Measurements from ENCODE around the gene ANAPC5. TPM values are rescaled to one million over a fixed set of nuclear protein-coding genes. Genes with fewer than 3 reads are reported as not detected.

ANAPC5 gene
- total and polyA plus RNA-seq, 12 donors: 81.3 to 204 (median 96.6) TPM

DNA sequence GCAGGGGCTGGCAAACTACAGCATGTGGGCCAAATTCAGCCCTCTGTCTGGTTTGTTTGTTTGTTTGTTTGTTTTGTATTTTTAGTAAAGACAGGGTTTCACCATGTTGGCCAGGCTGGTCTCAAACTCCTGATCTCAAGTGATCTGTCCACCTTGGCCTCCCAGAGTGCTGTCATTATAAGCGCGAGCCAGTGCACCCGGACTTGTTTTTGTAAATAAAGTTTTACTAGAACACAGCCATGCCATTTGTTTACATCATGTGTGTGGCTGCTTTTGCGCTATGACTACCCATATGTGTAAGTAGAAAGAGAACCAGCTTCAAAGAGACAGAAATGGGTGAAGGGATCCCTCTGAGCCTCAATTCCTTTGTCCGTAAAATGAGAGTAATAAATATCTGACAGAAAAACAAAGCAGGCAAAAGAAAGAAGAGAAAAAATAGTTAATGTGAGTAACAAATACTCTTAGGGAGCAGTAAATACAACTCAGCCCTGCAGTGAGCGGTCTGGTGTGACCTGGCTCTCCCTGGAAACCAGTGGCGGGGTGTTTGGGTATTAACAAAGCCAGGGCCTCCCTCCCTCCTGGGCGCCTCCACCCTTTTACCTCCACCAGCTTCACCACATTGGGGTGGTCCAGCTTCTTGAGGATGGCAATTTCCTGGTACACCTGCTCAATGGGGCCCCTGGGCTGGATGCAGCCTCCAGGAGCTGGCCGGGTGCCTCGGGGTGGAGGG is 88.8 kb downstream of the ANAPC5 start:
- no peaks in the 10 kb centered on the region for H3K4me1 ChIP-seq (replicated peaks in 1 of 2)
- WGBS, 4 donors: 93 to 97% (median 95%) methylated on average over 9 to 10 of the region's 10 CpGs

DNA sequence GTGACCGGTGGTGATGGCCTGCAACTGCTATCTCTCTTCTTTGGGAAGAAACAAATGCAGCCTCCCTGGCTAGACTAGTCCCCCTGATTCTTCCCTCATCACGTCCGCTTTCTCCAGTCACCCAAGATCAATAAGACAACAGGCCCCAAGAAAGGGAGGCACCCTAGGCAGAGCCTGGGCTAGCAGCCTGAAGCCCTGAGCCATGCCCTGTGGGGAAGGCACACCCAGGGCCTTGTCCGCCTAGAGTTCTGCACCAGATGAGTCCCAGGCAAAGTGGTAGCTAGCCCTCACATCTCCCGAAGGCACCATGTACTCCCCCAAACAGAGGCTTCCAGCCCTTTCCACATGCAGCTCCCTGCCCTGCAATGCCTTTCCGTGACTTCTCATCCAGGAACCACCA is 90.8 kb downstream of the ANAPC5 start:
- DNase-seq: no peak
- no peaks in the 10 kb centered on the region for H3K9me3 ChIP-seq (replicated peaks in 1 of 3)
- H3K4me3 ChIP-seq: no peak overlapping the region
- TF ChIP-seq, protein P1, sequence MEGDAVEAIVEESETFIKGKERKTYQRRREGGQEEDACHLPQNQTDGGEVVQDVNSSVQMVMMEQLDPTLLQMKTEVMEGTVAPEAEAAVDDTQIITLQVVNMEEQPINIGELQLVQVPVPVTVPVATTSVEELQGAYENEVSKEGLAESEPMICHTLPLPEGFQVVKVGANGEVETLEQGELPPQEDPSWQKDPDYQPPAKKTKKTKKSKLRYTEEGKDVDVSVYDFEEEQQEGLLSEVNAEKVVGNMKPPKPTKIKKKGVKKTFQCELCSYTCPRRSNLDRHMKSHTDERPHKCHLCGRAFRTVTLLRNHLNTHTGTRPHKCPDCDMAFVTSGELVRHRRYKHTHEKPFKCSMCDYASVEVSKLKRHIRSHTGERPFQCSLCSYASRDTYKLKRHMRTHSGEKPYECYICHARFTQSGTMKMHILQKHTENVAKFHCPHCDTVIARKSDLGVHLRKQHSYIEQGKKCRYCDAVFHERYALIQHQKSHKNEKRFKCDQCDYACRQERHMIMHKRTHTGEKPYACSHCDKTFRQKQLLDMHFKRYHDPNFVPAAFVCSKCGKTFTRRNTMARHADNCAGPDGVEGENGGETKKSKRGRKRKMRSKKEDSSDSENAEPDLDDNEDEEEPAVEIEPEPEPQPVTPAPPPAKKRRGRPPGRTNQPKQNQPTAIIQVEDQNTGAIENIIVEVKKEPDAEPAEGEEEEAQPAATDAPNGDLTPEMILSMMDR (IDR thresholded peaks at IDR 0.05): no peak
- TF ChIP-seq POLR2A (IDR thresholded peaks at IDR 0.05): no peak
- peaks cover 0 to 38% of the 10 kb centered on the region in 2 donors for H3K36me3 ChIP-seq (replicated peaks in 1 of 2)
- intact Hi-C loops (cut with DNase I): no loop called here
- 83 to 94% (median 91%) methylated on average over 6 of the region's 6 CpGs for WGBS, 4 donors
- H3K27ac ChIP-seq: no peak overlapping the region
- H3K27me3 ChIP-seq: no peaks in the 10 kb centered on the region
- no peaks in the 10 kb centered on the region for H3K4me1 ChIP-seq (replicated peaks in 1 of 2)

More for the DNA sequence above, 88.8 kb downstream of the ANAPC5 start:
- DNase-seq: no peak
- Histone ChIP-seq H3K36me3 (replicated peaks in 1 of 2) (peaks cover 0 to 47% of the 10 kb centered on the region in 2 donors), H3K9me3 (replicated peaks in 1 of 3) (no peaks in the 10 kb centered on the region), H3K27me3 (no peaks in the 10 kb centered on the region), H3K27ac (no peak overlapping the region), H3K4me3 (no peak overlapping the region)
- TF ChIP-seq POLR2A (IDR thresholded peaks at IDR 0.05): no peak
- TF ChIP-seq, protein P1 (IDR thresholded peaks at IDR 0.05): no peak
- intact Hi-C loops (cut with DNase I): no loop called here

DNA sequence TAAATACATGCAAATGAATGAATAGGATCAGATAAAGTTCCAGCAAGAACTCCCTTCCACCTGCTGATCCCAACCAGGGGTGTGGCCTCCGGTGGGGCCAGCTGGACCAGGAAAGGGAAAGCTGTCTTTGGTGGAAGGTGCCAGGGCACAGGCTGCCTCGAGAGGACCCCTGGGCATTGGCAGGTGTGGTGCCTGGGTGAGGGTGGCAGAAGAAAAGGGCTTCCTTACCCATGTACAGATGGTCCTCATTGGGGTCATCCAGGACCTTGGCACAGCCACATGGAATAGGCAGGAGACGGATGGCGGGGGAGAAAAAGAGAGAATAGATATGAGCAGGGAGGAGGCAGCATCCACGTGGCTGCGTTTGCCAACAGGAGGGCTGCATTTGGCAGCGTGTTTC is 92.1 kb downstream of the ANAPC5 start:
- Histone ChIP-seq H3K27me3 (no peaks in the 10 kb centered on the region), H3K4me1 (replicated peaks in 1 of 2) (no peaks in the 10 kb centered on the region), H3K9me3 (replicated peaks in 1 of 3) (no peaks in the 10 kb centered on the region), H3K36me3 (replicated peaks in 1 of 2) (peaks cover 0 to 32% of the 10 kb centered on the region in 2 donors), H3K4me3 (no peak overlapping the region), H3K27ac (no peak overlapping the region)
- intact Hi-C loops (cut with DNase I): no loop called here
- 97 to 98% (median 97%) methylated on average over 7 of the region's 7 CpGs for WGBS, 4 donors
- DNase-seq: no peak
- no peak for TF ChIP-seq POLR2A (IDR thresholded peaks at IDR 0.05)
- TF ChIP-seq, protein P1 (IDR thresholded peaks at IDR 0.05): no peak

DNA sequence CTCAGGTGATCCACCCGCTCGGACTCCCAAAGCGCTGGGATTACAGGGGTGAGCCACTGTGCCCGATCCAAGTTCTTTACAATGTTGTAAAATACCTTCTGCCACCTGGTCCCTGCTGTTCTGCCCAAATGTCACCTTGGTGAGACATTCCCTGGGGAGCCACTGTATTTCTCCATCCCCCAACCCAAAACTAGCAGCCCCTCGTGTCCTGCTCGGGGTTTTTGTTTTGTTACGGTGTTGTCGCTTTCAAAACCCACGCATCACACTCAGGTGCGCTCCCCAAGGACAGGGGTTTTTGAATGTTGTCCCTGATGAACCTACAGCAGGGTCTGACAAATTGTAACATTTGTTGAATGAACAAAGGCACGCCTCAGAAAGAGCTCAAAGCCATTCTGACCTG is 93.1 kb downstream of the ANAPC5 start:
- Histone ChIP-seq H3K4me3 (no peak overlapping the region), H3K4me1 (replicated peaks in 1 of 2) (no peaks in the 10 kb centered on the region), H3K27me3 (no peaks in the 10 kb centered on the region), H3K36me3 (replicated peaks in 1 of 2) (peaks cover 0 to 38% of the 10 kb centered on the region in 2 donors), H3K27ac (no peak overlapping the region), H3K9me3 (replicated peaks in 1 of 3) (no peaks in the 10 kb centered on the region)
- no peak for TF ChIP-seq POLR2A (IDR thresholded peaks at IDR 0.05)
- TF ChIP-seq, protein P1 (IDR thresholded peaks at IDR 0.05): no peak
- DNase-seq: no peak
- 97 to 99% (median 98%) methylated on average over 11 of the region's 11 CpGs for WGBS, 4 donors
- intact Hi-C loops (cut with DNase I): no loop called here

Other genes starting within 250 kb of the ANAPC5 start
- 10 to 100 TPM in 2 of 9 donors, 1 to 10 TPM in 7; 1.2 to 13.5 (median 7.2) TPM for gene P2RX7, start 219.5 kb downstream of the ANAPC5 start, total RNA-seq
- 10 to 100 TPM in 1 of 3 donors, 1 to 10 TPM in 2; 2.0 to 10.5 (median 2.4) TPM for gene P2RX7, start 219.5 kb downstream of the ANAPC5 start, polyA plus RNA-seq
- gene P2RX4, start 142.3 kb downstream of the ANAPC5 start, total RNA-seq: 100 to 1,000 TPM in 2 of 9 donors, 10 to 100 TPM in 7; 15.2 to 114 (median 34.7) TPM
- gene P2RX4, start 142.3 kb downstream of the ANAPC5 start, polyA plus RNA-seq: 10 to 100 TPM; 13.3 to 50.0 (median 29.2) TPM
- 10 to 100 TPM in 8 of 9 donors, 1 to 10 TPM in 1; 7.5 to 42.9 (median 30.4) TPM for gene CAMKK2, start 55.7 kb downstream of the ANAPC5 start, total RNA-seq
- 10 to 100 TPM; 12.8 to 20.5 (median 13.6) TPM for gene CAMKK2, start 55.7 kb downstream of the ANAPC5 start, polyA plus RNA-seq
- gene RNF34, start 47.7 kb upstream of the ANAPC5 start, total RNA-seq: 10 to 100 TPM; 16.8 to 48.4 (median 26.8) TPM
- 10 to 100 TPM; 13.3 to 29.5 (median 15.7) TPM for gene RNF34, start 47.7 kb upstream of the ANAPC5 start, polyA plus RNA-seq
- 10 to 100 TPM in 7 of 9 donors, 1 to 10 TPM in 2; 6.8 to 40.6 (median 17.3) TPM for gene KDM2B, start 228.6 kb upstream of the ANAPC5 start, total RNA-seq
- 10 to 100 TPM in 2 of 3 donors, 1 to 10 TPM in 1; 5.0 to 19.7 (median 10.2) TPM for gene KDM2B, start 228.6 kb upstream of the ANAPC5 start, polyA plus RNA-seq